GM03348 (cell line): ENCODE measurements around the gene APEH.
"Not testable (repeated sequence)": the region's sequence is repeated elsewhere in the genome, so short reads cannot be mapped to it uniquely, and the experiment has no call there.

Source experiments
- DNase-seq: peaks from one replicate; pipeline ENCODE4 v3.0.0; 2012; ENCODE audit warnings: low spot score

APEH gene

DNA sequence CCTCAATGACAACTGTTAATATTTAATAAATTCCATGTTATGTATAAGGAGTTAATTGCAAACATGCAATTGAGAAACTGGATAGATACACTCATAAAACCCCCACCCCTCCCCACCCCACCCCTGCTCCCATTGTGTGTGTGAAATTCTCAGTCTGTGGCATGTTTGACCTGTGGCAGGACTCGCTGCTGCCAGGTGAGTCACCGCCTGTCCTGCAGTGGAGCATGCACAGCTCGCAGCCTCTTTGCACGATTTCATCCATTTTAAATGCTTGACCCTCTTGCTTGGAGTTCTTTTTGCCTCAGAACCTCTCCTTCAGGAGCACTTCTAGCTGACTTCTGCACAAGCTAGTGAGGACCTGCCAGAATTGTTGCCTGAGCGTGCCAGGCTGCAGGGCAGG is 5.3 kb upstream of the APEH start:
- peak; percentile 45 for DNase-seq

GRCh38 chr3:49669352-49669751 is 4.8 kb upstream of the APEH start:
- no peak for DNase-seq

GRCh38 chr3:49670940-49671290 is 3.2 kb upstream of the APEH start:
- DNase-seq, result no peak

DNA sequence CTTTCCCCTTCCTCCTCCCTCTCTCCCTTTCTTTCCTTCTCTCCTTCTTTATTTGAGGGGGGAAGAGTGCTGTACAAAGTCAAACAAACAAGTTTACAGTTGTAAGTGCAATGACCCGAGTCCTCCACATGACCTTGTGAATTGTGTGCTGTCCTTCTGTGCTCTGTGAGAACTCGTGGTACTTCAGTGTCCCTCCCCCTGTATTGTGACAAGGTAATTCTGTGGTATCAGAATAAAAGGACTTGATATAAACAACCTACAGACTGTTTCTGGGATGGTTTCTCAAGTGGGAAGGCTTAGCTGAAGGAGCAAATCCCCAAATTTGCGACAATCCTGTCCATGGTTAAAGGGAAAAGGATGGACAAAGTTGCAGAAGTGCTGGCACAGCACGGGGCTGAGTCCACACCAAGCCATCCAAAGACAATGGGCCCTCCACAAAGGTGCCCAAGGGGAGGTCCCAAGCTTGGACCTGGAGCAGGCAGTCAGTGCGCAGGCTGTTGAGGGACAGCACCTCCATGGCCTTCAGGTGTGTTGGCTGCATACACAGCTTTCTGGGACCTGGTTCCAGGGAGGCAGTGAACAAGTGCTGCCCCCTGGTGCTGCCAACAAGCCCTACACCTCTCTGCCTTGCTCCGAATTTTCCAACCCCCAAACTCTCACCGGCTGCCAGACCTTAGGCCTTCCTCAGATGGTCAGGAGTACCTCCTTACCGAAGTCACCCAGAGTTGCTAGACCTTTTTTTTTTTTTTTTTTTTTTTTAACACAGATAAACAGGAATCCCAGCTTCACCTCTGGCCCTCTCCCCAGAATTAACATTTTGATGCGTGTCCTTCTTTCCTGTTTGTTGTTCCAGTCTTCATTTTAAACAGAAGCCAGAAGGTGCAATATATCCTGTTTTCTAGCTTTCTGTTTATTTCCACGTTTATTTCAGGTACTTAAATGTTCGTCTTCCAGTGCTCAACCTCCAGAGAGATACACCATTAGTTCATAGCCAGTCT is 2.6 kb upstream of the APEH start:
- peak; percentile 82 for DNase-seq

GRCh38 chr3:49673121-49673714 is 933 bp upstream of the APEH start:
- no peak for DNase-seq

DNA sequence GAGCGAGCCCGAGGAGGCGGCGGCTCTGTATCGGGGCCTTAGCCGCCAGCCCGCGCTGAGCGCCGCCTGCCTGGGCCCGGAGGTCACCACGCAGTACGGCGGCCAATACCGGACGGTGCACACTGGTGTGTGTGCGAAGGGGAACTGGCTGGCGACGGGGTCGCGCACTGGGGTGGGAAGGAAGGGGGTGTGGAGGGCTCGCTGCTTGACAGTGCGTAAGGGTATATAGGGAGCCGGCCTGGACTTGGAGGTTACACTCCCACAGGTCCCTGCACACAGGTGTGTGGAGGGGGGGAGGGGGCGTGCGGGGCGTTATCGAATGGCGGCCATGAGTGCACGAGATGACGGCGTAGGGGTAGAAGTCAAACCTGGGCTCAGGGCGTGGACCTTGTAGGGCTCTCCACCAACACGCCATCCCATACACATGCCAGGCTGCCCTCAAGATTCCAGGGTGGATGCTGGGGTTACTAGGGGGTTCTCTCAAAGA is 389 bp downstream of the APEH start:
- DNase-seq, result no peak

DNA sequence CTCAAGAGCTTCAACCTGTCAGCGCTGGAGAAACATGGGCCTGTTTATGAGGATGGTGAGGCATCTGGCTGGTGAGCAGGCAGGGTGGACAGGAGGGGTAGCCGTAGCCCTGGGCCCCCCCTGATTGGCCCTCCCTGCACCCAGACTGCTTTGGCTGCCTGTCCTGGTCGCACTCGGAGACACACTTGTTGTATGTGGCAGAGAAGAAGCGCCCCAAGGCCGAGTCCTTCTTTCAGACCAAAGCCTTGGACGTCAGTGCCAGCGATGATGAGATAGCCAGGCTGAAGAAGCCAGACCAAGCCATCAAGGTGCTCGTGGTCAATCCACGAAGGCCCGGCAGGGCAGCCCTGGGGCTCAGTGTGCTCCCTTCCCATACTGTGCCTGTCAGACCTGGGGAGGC is 1.8 kb downstream of the APEH start:
- DNase-seq, result no peak

DNA sequence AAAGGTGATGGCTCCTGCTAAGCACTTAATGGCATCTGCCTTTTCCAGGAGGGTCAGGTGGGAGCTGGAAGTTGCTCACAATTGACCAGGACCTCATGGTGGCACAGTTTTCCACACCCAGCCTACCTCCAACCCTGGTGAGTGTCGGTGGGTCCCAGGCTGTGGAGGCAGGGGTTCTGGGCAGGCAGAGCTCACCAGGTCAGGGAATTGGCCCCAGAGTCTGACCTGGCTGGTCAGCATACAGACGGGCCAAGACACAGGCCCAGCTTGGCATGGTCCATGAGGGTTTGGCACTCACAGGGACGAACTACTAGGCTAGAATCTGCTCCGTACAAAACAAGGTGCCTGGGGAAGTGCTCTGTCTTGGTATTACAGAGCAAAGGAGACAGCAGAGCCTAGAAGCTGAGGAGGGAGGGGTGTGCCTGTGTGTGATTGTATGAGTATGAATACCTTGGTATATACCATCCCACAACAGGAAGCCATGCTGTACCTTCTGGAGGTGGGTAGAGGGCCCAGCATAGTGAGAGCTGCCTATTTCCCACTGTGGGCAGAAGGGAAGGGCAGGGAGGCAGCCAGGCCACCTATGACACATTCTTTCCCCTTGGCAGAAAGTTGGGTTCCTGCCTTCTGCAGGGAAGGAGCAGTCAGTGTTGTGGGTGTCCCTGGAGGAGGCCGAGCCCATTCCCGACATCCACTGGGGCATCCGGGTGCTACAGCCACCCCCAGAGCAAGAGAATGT is 6.5 kb downstream of the APEH start:
- no peak for DNase-seq

DNA sequence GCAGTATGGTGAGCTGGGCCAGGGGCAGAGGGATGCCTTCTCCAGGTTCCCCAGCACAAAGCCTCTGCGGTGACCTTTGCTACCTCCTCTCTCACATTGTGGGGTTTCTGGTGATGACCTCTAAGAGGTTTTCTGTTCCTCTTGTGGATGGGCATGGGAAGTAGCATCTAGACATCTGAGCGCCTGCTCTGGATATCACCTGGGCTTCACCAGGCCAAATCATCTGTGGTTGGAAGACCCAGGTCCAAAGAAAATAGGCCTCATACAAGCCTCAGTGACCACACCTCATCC is 7.0 kb downstream of the APEH start:
- DNase-seq, result no peak

DNA sequence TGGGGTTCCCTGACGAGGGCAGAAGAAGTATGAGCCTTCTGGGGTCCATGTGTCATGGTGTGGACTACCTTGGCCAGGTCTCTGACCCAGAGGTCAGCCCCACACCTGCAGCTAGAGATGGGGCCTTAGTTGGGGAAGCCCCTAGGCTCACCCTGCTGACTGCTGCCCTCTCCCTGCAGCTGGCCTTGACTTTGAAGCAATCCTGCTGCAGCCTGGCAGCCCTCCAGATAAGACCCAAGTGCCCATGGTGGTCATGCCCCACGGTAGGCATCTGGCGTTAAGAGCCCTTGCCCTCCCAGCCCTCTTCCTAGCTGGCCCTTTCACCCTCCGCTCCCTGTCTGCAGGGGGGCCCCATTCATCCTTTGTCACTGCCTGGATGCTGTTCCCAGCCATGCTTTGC is 7.4 kb downstream of the APEH start:
- DNase-seq, result no peak

GRCh38 chr3:49683162-49683561 is 9.0 kb downstream of the APEH start:
- DNase-seq, result no peak

DNA sequence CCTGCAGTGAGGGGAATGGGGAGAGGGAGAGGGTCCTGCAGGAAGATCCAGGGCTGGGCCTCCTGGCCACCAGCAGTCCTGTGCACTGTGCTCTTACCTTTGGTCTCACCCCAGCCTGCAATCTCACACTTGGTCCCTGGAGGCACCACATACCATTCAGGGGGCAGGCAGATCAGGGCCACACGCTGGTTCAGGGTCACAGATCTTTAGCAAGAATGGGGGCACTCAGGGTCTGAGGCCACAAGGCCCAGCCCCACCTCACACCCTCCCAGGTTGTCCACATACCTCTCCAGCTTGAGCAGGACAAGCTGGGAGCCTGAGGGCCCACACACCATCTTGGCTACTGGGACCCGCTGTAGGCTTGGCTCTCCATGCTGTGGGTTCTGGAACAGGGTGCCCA is 10.3 kb downstream of the APEH start:
- DNase-seq, result not testable (repeated sequence)

DNA sequence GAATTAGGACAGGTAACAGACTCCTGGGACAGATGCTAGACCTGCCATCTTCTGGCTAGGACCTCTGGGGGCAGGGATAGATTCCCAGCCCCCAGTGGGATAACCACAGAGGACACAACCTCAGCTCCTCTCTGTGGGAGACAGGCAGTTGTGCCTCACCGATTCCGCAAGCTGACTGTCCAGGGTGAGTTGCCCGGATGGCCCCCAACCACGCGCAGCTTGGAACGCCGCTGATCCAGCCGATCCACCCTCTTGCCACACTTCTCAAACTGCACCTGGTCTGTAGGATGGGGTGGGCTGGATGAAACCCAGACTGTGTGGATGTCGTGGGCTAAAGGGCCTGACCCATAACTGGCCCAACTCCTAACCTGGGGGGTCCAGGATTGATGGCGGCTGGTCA is 11.0 kb downstream of the APEH start:
- DNase-seq, result not testable (repeated sequence)

GRCh38 chr3:49685846-49686245 is 11.7 kb downstream of the APEH start:
- DNase-seq, result not testable (repeated sequence)

- not testable (repeated sequence) for DNase-seq
Observed at GRCh38 chr3:49686346-49686745, 12.2 kb downstream of the APEH start.

DNA sequence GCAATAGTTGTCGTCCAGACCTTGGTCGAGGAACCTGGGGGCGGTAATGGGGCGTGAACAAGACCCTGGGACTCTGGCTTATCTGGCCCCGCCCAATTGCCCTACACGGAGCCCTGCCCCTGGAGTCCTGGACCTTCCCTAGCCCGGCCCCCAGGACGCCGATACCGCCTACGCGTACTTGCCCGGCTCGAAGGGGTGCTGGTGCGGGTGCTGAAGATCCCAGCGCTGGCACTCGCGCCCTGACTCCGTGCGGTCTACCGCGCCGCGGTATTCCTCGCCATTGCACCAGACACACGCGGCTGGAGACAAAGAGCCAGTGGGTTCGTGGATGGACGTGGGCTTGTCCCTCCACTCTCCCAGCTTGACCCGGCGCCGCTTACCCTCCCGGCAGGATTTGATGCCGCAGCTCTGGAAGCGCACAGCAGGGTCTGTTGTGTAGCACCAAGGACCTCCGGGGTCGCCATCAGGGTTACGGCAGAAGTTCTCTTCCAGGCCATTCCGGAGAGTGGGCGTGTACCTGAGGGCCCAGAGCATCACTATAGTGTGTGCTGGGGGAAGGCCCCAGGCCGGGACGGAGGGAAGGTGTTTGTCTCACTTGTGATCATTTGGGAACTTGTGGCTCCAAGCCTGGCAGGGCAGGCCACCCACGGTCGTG is 12.7 kb downstream of the APEH start:
- peak; percentile 32 for DNase-seq

DNA sequence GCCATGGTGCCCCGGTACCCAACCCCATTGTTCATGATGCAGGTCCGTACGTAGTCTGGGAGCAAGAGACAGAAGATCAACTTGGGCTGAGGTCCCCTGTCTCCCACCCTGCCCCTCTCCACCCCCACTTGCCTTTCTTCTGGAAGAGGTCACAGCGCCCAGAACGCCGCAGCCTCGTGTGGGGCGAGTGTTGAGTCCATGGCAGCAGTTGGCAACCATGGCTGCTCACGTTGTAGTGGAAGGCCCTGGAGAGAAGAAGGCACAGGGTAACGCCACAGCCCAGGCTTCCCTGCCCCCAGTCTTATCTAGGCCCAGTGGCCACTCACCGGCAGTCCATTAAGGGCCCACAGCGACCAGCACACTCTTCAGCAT is 13.3 kb downstream of the APEH start:
- DNase-seq, result not testable (repeated sequence)

- DNase-seq, result not testable (repeated sequence)
Observed at GRCh38 chr3:49688338-49689045, 14.3 kb downstream of the APEH start.

GRCh38 chr3:49689046-49689907 is 15.1 kb downstream of the APEH start, which contains the start of the genes MST1 and RNF123:
Gene MST1 (minus strand): TSS chr3:49689474. CDS start chr3:49688691, 783 bp downstream.
Gene RNF123 (plus strand): TSS chr3:49689557. CDS start chr3:49691166, 1,609 bp downstream.
- DNase-seq, result peak; percentile 95

DNA sequence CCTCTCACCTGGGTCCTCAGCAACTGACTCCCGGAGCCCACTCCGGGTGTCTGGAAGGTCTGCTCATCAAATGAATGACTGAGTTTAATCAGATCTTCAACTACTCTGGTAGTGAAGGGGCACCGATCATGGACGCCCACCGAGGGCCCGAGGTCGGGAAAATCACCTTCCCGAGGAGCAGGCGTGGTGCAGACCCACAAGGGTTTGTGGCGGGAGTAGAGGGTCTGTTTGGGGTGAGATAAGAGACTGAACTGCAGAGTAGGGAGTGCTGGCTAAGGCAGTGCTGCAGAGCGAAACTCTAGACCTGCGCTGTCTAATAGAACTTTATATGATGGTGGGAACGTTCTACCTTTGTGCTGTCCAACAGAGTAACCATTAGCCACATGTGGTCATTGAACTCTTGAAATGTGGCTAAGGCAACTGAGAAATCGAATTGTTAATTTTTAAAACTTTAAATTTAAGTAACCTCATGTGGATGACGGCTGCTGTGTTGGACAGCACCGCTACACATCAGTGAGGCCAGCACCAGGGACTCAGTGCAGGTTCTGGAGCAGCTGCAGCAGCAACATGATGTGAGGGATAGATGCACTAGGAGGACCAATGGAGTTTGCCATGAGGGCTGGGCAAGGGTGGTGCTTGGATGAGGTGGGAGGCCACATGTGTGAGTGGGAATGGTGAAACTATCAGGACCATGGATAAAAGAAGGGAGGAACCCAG is 15.9 kb downstream of the APEH start:
- not testable (repeated sequence) for DNase-seq
